H9 (cell line): Measurements from ENCODE around the gene POMZP3. TPM values are rescaled to one million over a fixed set of nuclear protein-coding genes. Genes with fewer than 3 reads are reported as not detected.
"Not testable (repeated sequence)": the region's sequence is repeated elsewhere in the genome, so short reads cannot be mapped to it uniquely, and the experiment has no call there.

Experiments
- DNase-seq: peaks from one replicate; pipeline ENCODE4 v3.0.0-alpha.2; 2017
- H2AFZ ChIP-seq: one replicate; pipeline ENCODE4 v1.6.1; 2013; ENCODE audit warnings: mild to moderate bottlenecking, low read length, control low read depth, moderate library complexity
- H2AK5ac ChIP-seq: 2 replicates; pipeline ENCODE4 v1.6.1; 2013; ENCODE audit warnings: low read length, control low read depth, mixed read lengths; ENCODE audit not compliant: insufficient read length
- H2BK120ac ChIP-seq: one replicate; pipeline ENCODE4 v1.6.1; 2013; ENCODE audit warnings: low read depth, mild to moderate bottlenecking, low read length, control low read depth, inconsistent platforms; ENCODE audit not compliant: poor library complexity, severe bottlenecking
- H2BK12ac ChIP-seq: 2 replicates; pipeline ENCODE4 v1.6.1; 2013; ENCODE audit warnings: low read length, control low read depth, mixed read lengths, low read depth; ENCODE audit not compliant: insufficient read length
- H2BK15ac ChIP-seq: 2 replicates; pipeline ENCODE4 v1.6.1; 2013; ENCODE audit warnings: low read depth, low read length, control low read depth
- H2BK20ac ChIP-seq: one replicate; pipeline ENCODE4 v1.6.1; 2013; ENCODE audit warnings: low read depth, mild to moderate bottlenecking, low read length, control low read depth, inconsistent platforms; ENCODE audit not compliant: poor library complexity, severe bottlenecking
- H2BK5ac ChIP-seq: 2 replicates; pipeline ENCODE4 v1.6.1; 2013; ENCODE audit warnings: low read length, control low read depth, mixed read lengths; ENCODE audit not compliant: insufficient read length
- H3K14ac ChIP-seq: 2 replicates; pipeline ENCODE4 v1.6.1; 2013; ENCODE audit warnings: low read length, control low read depth; ENCODE audit not compliant: insufficient read depth
- H3K18ac ChIP-seq: 2 replicates; pipeline ENCODE4 v1.6.1; 2013; ENCODE audit warnings: low read depth, mild to moderate bottlenecking, mixed read lengths, low read length, control low read depth; ENCODE audit not compliant: insufficient read length
- H3K23ac ChIP-seq: 2 replicates; pipeline ENCODE4 v1.6.1; 2013; ENCODE audit warnings: low read length, control low read depth, mixed read lengths, low read depth; ENCODE audit not compliant: insufficient read length
- H3K23me2 ChIP-seq: 2 replicates; pipeline ENCODE4 v1.6.1; 2013; ENCODE audit warnings: low read depth, mild to moderate bottlenecking, mixed read lengths, low read length, control low read depth; ENCODE audit not compliant: insufficient read length, poor library complexity, severe bottlenecking
- H3K27ac ChIP-seq: 2 replicates; pipeline ENCODE4 v1.5.1; 2013; ENCODE audit warnings: low read length, control low read depth, mixed read lengths, low read depth; ENCODE audit not compliant: insufficient read length
- H3K27me3 ChIP-seq: 2 replicates; pipeline ENCODE4 v1.6.1; 2013; ENCODE audit warnings: low read length, control low read depth, inconsistent platforms; ENCODE audit not compliant: insufficient read depth
- H3K4ac ChIP-seq: 2 replicates; pipeline ENCODE4 v1.6.1; 2013; ENCODE audit warnings: low read depth, mild to moderate bottlenecking, control low read depth, inconsistent platforms, low read length, moderate library complexity
- H3K4me1 ChIP-seq: 2 replicates; pipeline ENCODE4 v1.6.1; 2013; ENCODE audit warnings: low read length, control low read depth, inconsistent platforms; ENCODE audit not compliant: insufficient read depth
- H3K4me2 ChIP-seq: 2 replicates; pipeline ENCODE4 v1.6.1; 2013; ENCODE audit warnings: low read length, control low read depth, mixed read lengths; ENCODE audit not compliant: insufficient read length, insufficient read depth
- H3K56ac ChIP-seq: 2 replicates; pipeline ENCODE4 v1.6.1; 2013; ENCODE audit warnings: low read depth, mild to moderate bottlenecking, mixed read lengths, low read length, control low read depth; ENCODE audit not compliant: insufficient read length
- H3K79me1 ChIP-seq: 2 replicates; pipeline ENCODE4 v1.6.1; 2013; ENCODE audit warnings: low read depth, mild to moderate bottlenecking, moderate library complexity, low read length, control low read depth, inconsistent platforms; ENCODE audit not compliant: insufficient read depth, poor library complexity, severe bottlenecking
- H3K79me2 ChIP-seq: 2 replicates; pipeline ENCODE4 v1.6.1; 2013; ENCODE audit warnings: low read length, control low read depth, inconsistent platforms; ENCODE audit not compliant: insufficient read depth
- H3K9ac ChIP-seq: 2 replicates; pipeline ENCODE4 v1.6.1; 2013; ENCODE audit warnings: low read length, control low read depth, mixed read lengths; ENCODE audit not compliant: insufficient read length; ENCODE audit errors: extremely low read depth
- H3K9me3 ChIP-seq: one replicate; pipeline ENCODE4 v1.6.1; 2013; ENCODE audit warnings: low read depth, low read length, inconsistent platforms; ENCODE audit not compliant: control insufficient read depth
- H3T11ph ChIP-seq: one replicate; pipeline ENCODE4 v1.6.1; 2013; ENCODE audit warnings: mild to moderate bottlenecking, low read length, control low read depth, inconsistent platforms
- H4K20me1 ChIP-seq: one replicate; pipeline ENCODE4 v1.6.1; 2013; ENCODE audit not compliant: control insufficient read depth, insufficient read length, insufficient read depth
- H4K5ac ChIP-seq: 2 replicates; pipeline ENCODE4 v1.6.1; 2013; ENCODE audit warnings: low read depth, mild to moderate bottlenecking, mixed read lengths, low read length, control low read depth; ENCODE audit not compliant: insufficient read length
- H4K8ac ChIP-seq: replicated peaks from 2 replicates; pipeline ENCODE4 v1.6.1; 2013; ENCODE audit warnings: low read length, control low read depth, mixed read lengths, low read depth; ENCODE audit not compliant: insufficient read length
- H4K91ac ChIP-seq: 2 replicates; pipeline ENCODE4 v1.6.1; 2013; ENCODE audit warnings: low read depth, mild to moderate bottlenecking, moderate library complexity, mixed read lengths, low read length, control low read depth; ENCODE audit not compliant: insufficient read length
- H3K27ac Mint-ChIP-seq, 3 experiments: 2 replicates in 2 of 3; 3 replicates in 1 of 3; pipeline ENCODE4 v1.8.0; 2020 to 2021; ENCODE audit warnings: mixed read lengths in 3 of 3, mild to moderate bottlenecking in 1 of 3, moderate library complexity in 1 of 3
- H3K27me3 Mint-ChIP-seq: 2 replicates; pipeline ENCODE4 v1.8.0; 2021; ENCODE audit warnings: low read depth, mild to moderate bottlenecking, moderate library complexity, mixed read lengths
- H3K36me3 Mint-ChIP-seq, 3 experiments: 2 replicates in 2 of 3; 3 replicates in 1 of 3; pipeline ENCODE4 v1.8.0; 2020 to 2021; ENCODE audit warnings: low read depth in 3 of 3, mixed read lengths in 3 of 3; ENCODE audit not compliant: insufficient read depth in 1 of 3
- H3K4me1 Mint-ChIP-seq, 2 experiments: 2 replicates each; pipeline ENCODE4 v1.8.0; 2020; ENCODE audit warnings: mixed read lengths in 2 of 2
- H3K4me3 Mint-ChIP-seq, 2 experiments: 2 replicates in 1 of 2; 3 replicates in 1 of 2; pipeline ENCODE4 v1.8.0; 2020 to 2021; ENCODE audit warnings: mild to moderate bottlenecking in 2 of 2, mixed read lengths in 2 of 2, moderate library complexity in 1 of 2
- H3K9me3 Mint-ChIP-seq, 2 experiments: 2 replicates in 1 of 2; 3 replicates in 1 of 2; pipeline ENCODE4 v1.8.0; 2020; ENCODE audit warnings: mild to moderate bottlenecking in 2 of 2, mixed read lengths in 2 of 2, moderate library complexity in 1 of 2
- WGBS: extraction: QIAGEN DNeasy Blood & Tissue Kit; methylation state at CpG from one replicate; pipeline ENCODE4 v1.1.7; 2013; ENCODE audit warnings: missing lambda C conversion rate, low lambda C conversion rate, mixed read lengths; ENCODE audit not compliant: insufficient read length; ENCODE audit errors: extremely low coverage; 5-methylcytosine and 5-hydroxymethylcytosine counted together
- total RNA-seq: library from RNA; stranded (reverse); gene quantifications from 2 replicates; pipeline ENCODE4 v1.2.1, GENCODE V29; 2021
- TF ChIP-seq, protein P1 (sequence below): fragments of 200-600 bp; sonication (generic); conservative IDR thresholded peaks from 3 replicates; pipeline ENCODE4 v1.8.0; 2021; ENCODE audit warnings: antibody characterized with exemption, mild to moderate bottlenecking

Gene POMZP3
- total RNA-seq, 1 experiment from 2014 or later: 8.5 TPM

- H3K4me2 ChIP-seq, H3K79me1 ChIP-seq, H3K23me2 ChIP-seq, H3K4me1 ChIP-seq, H3K23ac ChIP-seq, H3K4me1 Mint-ChIP-seq, H3K9me3 ChIP-seq, H4K20me1 ChIP-seq, H3K18ac ChIP-seq, H3K27me3 Mint-ChIP-seq, H2BK20ac ChIP-seq, H3K14ac ChIP-seq, H3K27me3 ChIP-seq, H3K9me3 Mint-ChIP-seq, H2AK5ac ChIP-seq, H3K9ac ChIP-seq, H4K5ac ChIP-seq, H3K27ac ChIP-seq, H2AFZ ChIP-seq, H3K56ac ChIP-seq, H3K36me3 Mint-ChIP-seq, H3T11ph ChIP-seq, H3K27ac Mint-ChIP-seq, H3K4ac ChIP-seq, H2BK5ac ChIP-seq, H4K91ac ChIP-seq, H3K79me2 ChIP-seq, H2BK12ac ChIP-seq, H3K4me3 Mint-ChIP-seq, H4K8ac ChIP-seq, H2BK15ac ChIP-seq, H2BK120ac ChIP-seq: not testable (repeated sequence)
- peak; percentile 45 for DNase-seq
- TF ChIP-seq, protein P1, sequence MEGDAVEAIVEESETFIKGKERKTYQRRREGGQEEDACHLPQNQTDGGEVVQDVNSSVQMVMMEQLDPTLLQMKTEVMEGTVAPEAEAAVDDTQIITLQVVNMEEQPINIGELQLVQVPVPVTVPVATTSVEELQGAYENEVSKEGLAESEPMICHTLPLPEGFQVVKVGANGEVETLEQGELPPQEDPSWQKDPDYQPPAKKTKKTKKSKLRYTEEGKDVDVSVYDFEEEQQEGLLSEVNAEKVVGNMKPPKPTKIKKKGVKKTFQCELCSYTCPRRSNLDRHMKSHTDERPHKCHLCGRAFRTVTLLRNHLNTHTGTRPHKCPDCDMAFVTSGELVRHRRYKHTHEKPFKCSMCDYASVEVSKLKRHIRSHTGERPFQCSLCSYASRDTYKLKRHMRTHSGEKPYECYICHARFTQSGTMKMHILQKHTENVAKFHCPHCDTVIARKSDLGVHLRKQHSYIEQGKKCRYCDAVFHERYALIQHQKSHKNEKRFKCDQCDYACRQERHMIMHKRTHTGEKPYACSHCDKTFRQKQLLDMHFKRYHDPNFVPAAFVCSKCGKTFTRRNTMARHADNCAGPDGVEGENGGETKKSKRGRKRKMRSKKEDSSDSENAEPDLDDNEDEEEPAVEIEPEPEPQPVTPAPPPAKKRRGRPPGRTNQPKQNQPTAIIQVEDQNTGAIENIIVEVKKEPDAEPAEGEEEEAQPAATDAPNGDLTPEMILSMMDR: peak; percentile 68
- no CpG with 5 or more reads among the region's 7 CpGs for WGBS
These were observed 10.1 kb upstream of the POMZP3 start for GRCh38 chr7:76637061-76637691.

DNA sequence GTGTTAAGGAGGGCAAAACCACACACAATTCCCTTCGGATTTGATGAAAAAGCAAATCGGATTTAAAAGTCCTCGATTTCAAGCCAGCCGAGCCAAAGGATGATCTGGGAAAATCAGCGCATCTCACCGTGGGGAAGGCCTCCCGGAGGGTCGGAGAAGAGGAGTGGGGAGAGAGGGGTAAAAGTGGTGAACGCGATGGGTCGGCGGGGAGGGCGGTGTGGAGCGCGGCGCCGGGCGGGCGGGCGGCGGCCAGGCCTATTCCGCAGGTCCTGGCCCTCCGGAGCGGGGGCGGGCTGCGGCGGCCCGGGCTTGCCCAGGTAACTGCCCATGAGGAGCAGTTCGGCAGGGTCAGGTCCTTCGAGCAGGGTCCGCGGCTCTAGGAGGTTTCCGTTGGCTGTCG, 498 bp downstream of the POMZP3 start:
- H3K9me3 ChIP-seq, H4K20me1 ChIP-seq, H2BK120ac ChIP-seq, DNase-seq, H3K9me3 Mint-ChIP-seq, H2BK5ac ChIP-seq, H3K27me3 Mint-ChIP-seq, H3K79me2 ChIP-seq, H3K56ac ChIP-seq, H3K18ac ChIP-seq, H2BK20ac ChIP-seq, H3K23me2 ChIP-seq, H2AK5ac ChIP-seq, H3K4ac ChIP-seq, H3K27me3 ChIP-seq, H3T11ph ChIP-seq, H2AFZ ChIP-seq, H3K4me1 ChIP-seq, H2BK15ac ChIP-seq, H3K27ac ChIP-seq, H4K8ac ChIP-seq, H3K79me1 ChIP-seq, H3K4me1 Mint-ChIP-seq, H4K5ac ChIP-seq, H3K23ac ChIP-seq, H2BK12ac ChIP-seq, H4K91ac ChIP-seq: not testable (repeated sequence)
- peak overlapping the region; percentile 89 to 93 for H3K4me3 Mint-ChIP-seq
- peak overlapping the region; percentile 51 for H3K4me2 ChIP-seq
- no CpG with 5 or more reads among the region's 34 CpGs for WGBS
- peak overlapping the region; percentile 85 to 97 (median 89); a peak in 5 of 7 replicates for H3K27ac Mint-ChIP-seq
- H3K9ac ChIP-seq: peak overlapping the region; percentile 86
- peaks cover 2 to 15% (median 13%) of the 10 kb centered on the region in 3 experiments; a peak in 5 of 7 replicates for H3K36me3 Mint-ChIP-seq
- peak overlapping the region; percentile 75; the same call in 1 of the 2 replicates for H3K14ac ChIP-seq
